Hepatocyte (in vitro differentiated cells): ENCODE data around the gene AAGAB. TPM values are rescaled to one million over a fixed set of nuclear protein-coding genes. Genes with fewer than 3 reads are reported as not detected.

Source experiments
- DNase-seq: peaks from one replicate; pipeline ENCODE4 v3.0.0-alpha.2; 2016; ENCODE audit warnings: low spot score
- H2AFZ ChIP-seq: fragments of 200-600 bp; sonication (generic); 2 replicates; pipeline ENCODE4 v1.6.0; 2016; ENCODE audit warnings: antibody characterized with exemption, mild to moderate bottlenecking
- H3K27ac ChIP-seq: fragments of 200-600 bp; sonication (generic); 2 replicates; pipeline ENCODE4 v1.5.1; 2016; ENCODE audit warnings: mild to moderate bottlenecking
- H3K27me3 ChIP-seq: fragments of 200-600 bp; sonication (generic); 2 replicates; pipeline ENCODE4 v1.6.1; 2016
- H3K36me3 ChIP-seq: fragments of 200-600 bp; sonication (generic); replicated peaks from 2 replicates; pipeline ENCODE4 v1.5.1; 2016; ENCODE audit warnings: low read depth; ENCODE audit not compliant: insufficient read depth
- H3K4me1 ChIP-seq: fragments of 200-600 bp; sonication (generic); 2 replicates; pipeline ENCODE4 v1.5.1; 2016; ENCODE audit warnings: mild to moderate bottlenecking, moderate library complexity; ENCODE audit not compliant: insufficient read depth
- H3K4me2 ChIP-seq: fragments of 200-600 bp; sonication (generic); 2 replicates; pipeline ENCODE4 v1.6.0; 2016
- H3K4me3 ChIP-seq: fragments of 200-600 bp; sonication (generic); 2 replicates; pipeline ENCODE4 v1.5.1; 2016; ENCODE audit warnings: mild to moderate bottlenecking
- H3K79me2 ChIP-seq: fragments of 200-600 bp; sonication (generic); 2 replicates; pipeline ENCODE4 v1.6.0; 2017; ENCODE audit warnings: mild to moderate bottlenecking
- H3K9me2 ChIP-seq: fragments of 200-600 bp; sonication (generic); replicated peaks from 2 replicates; pipeline ENCODE4 v1.6.0; 2017; ENCODE audit warnings: mild to moderate bottlenecking; ENCODE audit not compliant: insufficient read depth
- H3K9me3 ChIP-seq: fragments of 200-600 bp; sonication (generic); 2 replicates; pipeline ENCODE4 v1.5.1; 2016; ENCODE audit warnings: low read depth, mild to moderate bottlenecking
- H4K20me1 ChIP-seq: fragments of 200-600 bp; sonication (generic); 2 replicates; pipeline ENCODE4 v1.6.0; 2016; ENCODE audit warnings: mild to moderate bottlenecking; ENCODE audit not compliant: insufficient read depth, poor library complexity, severe bottlenecking
- CTCF ChIP-seq: fragments of 200-600 bp; sonication (generic); IDR thresholded peaks from 2 replicates; pipeline ENCODE4 v1.5.1; 2016; ENCODE audit warnings: antibody characterized with exemption, mild to moderate bottlenecking; ENCODE audit not compliant: poor library complexity
- EZH2 ChIP-seq: fragments of 200-600 bp; sonication (generic); IDR thresholded peaks from 2 replicates; pipeline ENCODE4 v1.6.1; 2016; ENCODE audit warnings: antibody characterized with exemption, mild to moderate bottlenecking, borderline replicate concordance
- EZH2phosphoT487 ChIP-seq: fragments of 200-600 bp; sonication (generic); IDR thresholded peaks from one replicate; pipeline ENCODE4 v1.6.1; 2018; ENCODE audit warnings: antibody characterized with exemption, mild to moderate bottlenecking, low read depth, moderate library complexity; ENCODE audit not compliant: unreplicated experiment, severe bottlenecking
- WGBS: methylation state at CpG from one replicate; pipeline ENCODE4 v1.1.6; 2016; ENCODE audit warnings: low lambda C conversion rate; ENCODE audit errors: missing lambda C conversion rate; 5-methylcytosine and 5-hydroxymethylcytosine counted together
- polyA plus RNA-seq: library from polyadenylated mRNA; unstranded; fragments of >200 nt; fragmentation: Nextera tagmentation; extraction: Ambion mirVana; gene quantifications from 2 replicates; pipeline ENCODE4 v1.2.1, GENCODE V29; 2016
- total RNA-seq: library from RNA; depleted of rRNA; stranded (reverse); fragments of >200 nt; gene quantifications from 2 replicates; pipeline ENCODE4 v1.2.3, GENCODE V29; 2014

The AAGAB gene
- total and polyA plus RNA-seq, 2 experiments from 2014 or later, result 30.8 to 36.2 TPM

DNA sequence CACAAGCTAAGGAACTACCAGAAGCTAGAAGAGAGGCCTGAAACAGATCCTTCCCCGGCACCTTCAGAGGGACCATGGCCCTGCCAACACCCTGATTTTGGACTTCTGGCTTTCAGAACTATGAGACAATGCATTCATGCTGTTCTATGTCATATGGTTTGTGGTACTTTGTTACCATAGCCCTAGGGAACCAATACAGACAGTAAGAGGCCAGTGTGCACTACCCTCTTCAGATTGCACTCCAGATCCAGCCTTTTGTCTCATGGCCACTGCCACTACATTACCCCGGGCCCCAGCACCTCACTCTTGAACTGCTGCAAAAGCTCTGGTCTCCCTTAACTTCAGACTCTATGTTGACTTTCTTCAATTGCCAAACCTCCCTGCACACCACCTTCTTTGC lies 24.0 kb downstream of the AAGAB start:
- H3K27ac ChIP-seq, result no peak overlapping the region
- 95% methylated on average over 2 of the region's 2 CpGs for WGBS
- no peaks in the 10 kb centered on the region for H3K27me3 ChIP-seq
- H3K9me2 ChIP-seq, result no peaks in the 10 kb centered on the region
- H2AFZ ChIP-seq, result no peak overlapping the region
- H3K4me2 ChIP-seq, result no peak overlapping the region
- H3K9me3 ChIP-seq, result no peaks in the 10 kb centered on the region
- H3K36me3 ChIP-seq, result no peaks in the 10 kb centered on the region
- H3K79me2 ChIP-seq, result no peaks in the 10 kb centered on the region
- no peak for DNase-seq
- TF ChIP-seq EZH2phosphoT487 (no peak), CTCF (no peak), EZH2 (no peak)
- no peak overlapping the region for H3K4me3 ChIP-seq
- peaks cover 4% of the 10 kb centered on the region for H3K4me1 ChIP-seq
- H4K20me1 ChIP-seq, result no peaks in the 10 kb centered on the region

DNA sequence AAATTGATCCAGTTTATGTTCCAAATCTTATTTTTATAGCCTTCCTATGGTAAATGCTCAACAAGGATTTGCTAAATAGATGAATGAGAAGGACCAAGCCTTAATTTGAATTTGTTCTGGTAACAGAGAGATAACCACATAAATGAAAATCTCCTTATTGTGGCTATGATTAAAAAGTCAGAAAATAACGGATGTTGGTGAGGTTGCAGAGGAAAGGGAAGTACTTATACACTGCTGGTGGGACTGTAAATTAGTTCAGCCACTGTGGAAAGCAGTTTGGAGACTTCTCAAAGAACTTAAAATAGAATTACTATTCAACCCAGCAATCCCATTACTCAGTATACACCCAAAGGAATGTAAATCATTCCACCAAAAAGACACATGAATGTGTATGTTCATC lies 26.2 kb downstream of the AAGAB start:
- no peak for DNase-seq
- Histone ChIP-seq H3K9me2 (no peaks in the 10 kb centered on the region), H3K4me1 (peaks cover 4% of the 10 kb centered on the region), H3K79me2 (no peaks in the 10 kb centered on the region), H3K9me3 (no peaks in the 10 kb centered on the region), H3K4me2 (no peak overlapping the region), H3K36me3 (no peaks in the 10 kb centered on the region), H3K27me3 (no peaks in the 10 kb centered on the region), H3K4me3 (no peak overlapping the region), H4K20me1 (no peaks in the 10 kb centered on the region), H2AFZ (no peak overlapping the region), H3K27ac (no peak overlapping the region)
- 87% methylated on average over 1 of the region's 1 CpG for WGBS
- TF ChIP-seq EZH2 (no peak), EZH2phosphoT487 (no peak), CTCF (no peak)

- no peaks in the 10 kb centered on the region for H3K27me3 ChIP-seq
- no peaks in the 10 kb centered on the region for H3K79me2 ChIP-seq
- no peak overlapping the region for H3K27ac ChIP-seq
- peaks cover 1% of the 10 kb centered on the region for H3K4me1 ChIP-seq
- no peak for TF ChIP-seq EZH2phosphoT487
- TF ChIP-seq CTCF, result no peak
- no peak for TF ChIP-seq EZH2
- WGBS, result 97% methylated on average over 1 of the region's 1 CpG
- H3K36me3 ChIP-seq, result no peaks in the 10 kb centered on the region
- H3K9me2 ChIP-seq, result no peaks in the 10 kb centered on the region
- no peaks in the 10 kb centered on the region for H3K9me3 ChIP-seq
- no peaks in the 10 kb centered on the region for H4K20me1 ChIP-seq
- no peak overlapping the region for H3K4me3 ChIP-seq
- no peak overlapping the region for H2AFZ ChIP-seq
- DNase-seq, result no peak
- no peak overlapping the region for H3K4me2 ChIP-seq
Observed at GRCh38 chr15:67227846-67228245, 26.6 kb downstream of the AAGAB start.

DNA sequence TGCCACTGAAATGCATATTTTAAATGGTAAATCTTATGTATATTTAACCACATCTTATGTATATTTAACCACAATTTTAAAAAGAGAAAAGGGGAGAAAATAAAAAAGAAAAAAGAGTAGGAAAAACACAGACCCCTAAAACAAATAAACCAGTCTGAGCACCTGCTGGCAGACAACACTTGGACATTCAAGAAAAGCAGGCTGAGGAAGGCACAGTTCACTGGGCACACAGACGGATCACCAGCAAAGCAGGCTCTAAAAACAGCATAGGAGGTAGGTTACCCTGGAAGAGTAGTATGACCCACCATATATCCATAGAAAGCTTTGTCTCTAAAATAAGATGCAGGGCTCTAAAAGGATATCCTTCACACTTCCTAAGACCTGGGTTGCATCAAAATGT lies 27.0 kb downstream of the AAGAB start:
- H3K9me2 ChIP-seq, result no peaks in the 10 kb centered on the region
- H3K4me2 ChIP-seq, result no peak overlapping the region
- no peaks in the 10 kb centered on the region for H3K4me1 ChIP-seq
- H3K27ac ChIP-seq, result no peak overlapping the region
- H3K27me3 ChIP-seq, result no peaks in the 10 kb centered on the region
- H3K9me3 ChIP-seq, result no peaks in the 10 kb centered on the region
- no peak overlapping the region for H3K4me3 ChIP-seq
- H3K79me2 ChIP-seq, result no peaks in the 10 kb centered on the region
- no peak overlapping the region for H2AFZ ChIP-seq
- 92% methylated on average over 1 of the region's 1 CpG for WGBS
- no peaks in the 10 kb centered on the region for H3K36me3 ChIP-seq
- DNase-seq, result no peak
- TF ChIP-seq EZH2phosphoT487, result no peak
- no peak for TF ChIP-seq EZH2
- no peak for TF ChIP-seq CTCF
- no peaks in the 10 kb centered on the region for H4K20me1 ChIP-seq
